Neural crest cell (in vitro differentiated cells): ENCODE data around the gene EMC10. TPM values are rescaled to one million over a fixed set of nuclear protein-coding genes. Genes with fewer than 3 reads are reported as not detected.

ENCODE experiments used
- DNase-seq: peaks from one replicate; pipeline ENCODE4 v3.0.0; 2021; ENCODE audit warnings: low read depth, mixed read lengths, low spot score
- H3K27ac Mint-ChIP-seq: one replicate; pipeline ENCODE4 v1.8.0; 2021; ENCODE audit warnings: mild to moderate bottlenecking, mixed read lengths; ENCODE audit not compliant: unreplicated experiment
- H3K27me3 Mint-ChIP-seq: 2 replicates; pipeline ENCODE4 v1.8.0; 2021; ENCODE audit warnings: low read depth, mild to moderate bottlenecking, mixed read lengths
- H3K36me3 Mint-ChIP-seq: 2 replicates; pipeline ENCODE4 v1.8.0; 2021; ENCODE audit warnings: low read depth, mild to moderate bottlenecking, mixed read lengths
- H3K4me1 Mint-ChIP-seq: 2 replicates; pipeline ENCODE4 v1.8.0; 2021; ENCODE audit warnings: mixed read lengths
- H3K4me3 Mint-ChIP-seq: one replicate; pipeline ENCODE4 v1.8.0; 2021; ENCODE audit warnings: mild to moderate bottlenecking, mixed read lengths
- H3K9me3 Mint-ChIP-seq: 2 replicates; pipeline ENCODE4 v1.8.0; 2021; ENCODE audit warnings: mixed read lengths
- total RNA-seq: library from RNA; stranded (reverse); gene quantifications from 2 replicates; pipeline ENCODE4 v1.2.1, GENCODE V29; 2021
- TF ChIP-seq, protein P1 (sequence below): fragments of 200-600 bp; sonication (generic); conservative IDR thresholded peaks from 2 replicates; pipeline ENCODE4 v1.5.0; 2021; ENCODE audit warnings: antibody characterized with exemption, mild to moderate bottlenecking

The EMC10 gene
- total RNA-seq, 1 donor from 2014 or later = 129 TPM

GRCh38 chr19:50510121-50510670 is 33.9 kb downstream of the EMC10 start:
- peaks cover 8% of the 10 kb centered on the region for H3K27me3 Mint-ChIP-seq
- H3K4me1 Mint-ChIP-seq = peaks cover 47% of the 10 kb centered on the region
- H3K27ac Mint-ChIP-seq = peak overlapping the region; percentile 95
- TF ChIP-seq, protein P1, sequence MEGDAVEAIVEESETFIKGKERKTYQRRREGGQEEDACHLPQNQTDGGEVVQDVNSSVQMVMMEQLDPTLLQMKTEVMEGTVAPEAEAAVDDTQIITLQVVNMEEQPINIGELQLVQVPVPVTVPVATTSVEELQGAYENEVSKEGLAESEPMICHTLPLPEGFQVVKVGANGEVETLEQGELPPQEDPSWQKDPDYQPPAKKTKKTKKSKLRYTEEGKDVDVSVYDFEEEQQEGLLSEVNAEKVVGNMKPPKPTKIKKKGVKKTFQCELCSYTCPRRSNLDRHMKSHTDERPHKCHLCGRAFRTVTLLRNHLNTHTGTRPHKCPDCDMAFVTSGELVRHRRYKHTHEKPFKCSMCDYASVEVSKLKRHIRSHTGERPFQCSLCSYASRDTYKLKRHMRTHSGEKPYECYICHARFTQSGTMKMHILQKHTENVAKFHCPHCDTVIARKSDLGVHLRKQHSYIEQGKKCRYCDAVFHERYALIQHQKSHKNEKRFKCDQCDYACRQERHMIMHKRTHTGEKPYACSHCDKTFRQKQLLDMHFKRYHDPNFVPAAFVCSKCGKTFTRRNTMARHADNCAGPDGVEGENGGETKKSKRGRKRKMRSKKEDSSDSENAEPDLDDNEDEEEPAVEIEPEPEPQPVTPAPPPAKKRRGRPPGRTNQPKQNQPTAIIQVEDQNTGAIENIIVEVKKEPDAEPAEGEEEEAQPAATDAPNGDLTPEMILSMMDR = no peak
- no peaks in the 10 kb centered on the region for H3K9me3 Mint-ChIP-seq
- H3K36me3 Mint-ChIP-seq = no peaks in the 10 kb centered on the region
- peak; percentile 50 for DNase-seq
- H3K4me3 Mint-ChIP-seq = peak overlapping the region; percentile 95

- TF ChIP-seq, protein P1 = no peak
- H3K4me1 Mint-ChIP-seq = peaks cover 47% of the 10 kb centered on the region
- peaks cover 8% of the 10 kb centered on the region for H3K27me3 Mint-ChIP-seq
- peak overlapping the region; percentile 95 for H3K27ac Mint-ChIP-seq
- no peak for DNase-seq
- peak overlapping the region; percentile 95 for H3K4me3 Mint-ChIP-seq
- no peaks in the 10 kb centered on the region for H3K9me3 Mint-ChIP-seq
- no peaks in the 10 kb centered on the region for H3K36me3 Mint-ChIP-seq
These were observed 34.4 kb downstream of the EMC10 start for GRCh38 chr19:50510700-50511068.

GRCh38 chr19:50511069-50511822 is 34.9 kb downstream of the EMC10 start, which contains the start of gene JOSD2:
JOSD2 (minus strand) TSS chr19:50511191; CDS start chr19:50510431, 760 bp downstream.
- Mint-ChIP-seq H3K9me3 (no peaks in the 10 kb centered on the region), H3K36me3 (no peaks in the 10 kb centered on the region), H3K27ac (peak within 1 kb of the TSS; percentile 100), H3K4me3 (peak within 1 kb of the TSS; percentile 95), H3K27me3 (peaks cover 8% of the 10 kb centered on the region), H3K4me1 (peaks cover 47% of the 10 kb centered on the region)
- TF ChIP-seq, protein P1 = no peak
- peak; percentile 90 for DNase-seq

DNA sequence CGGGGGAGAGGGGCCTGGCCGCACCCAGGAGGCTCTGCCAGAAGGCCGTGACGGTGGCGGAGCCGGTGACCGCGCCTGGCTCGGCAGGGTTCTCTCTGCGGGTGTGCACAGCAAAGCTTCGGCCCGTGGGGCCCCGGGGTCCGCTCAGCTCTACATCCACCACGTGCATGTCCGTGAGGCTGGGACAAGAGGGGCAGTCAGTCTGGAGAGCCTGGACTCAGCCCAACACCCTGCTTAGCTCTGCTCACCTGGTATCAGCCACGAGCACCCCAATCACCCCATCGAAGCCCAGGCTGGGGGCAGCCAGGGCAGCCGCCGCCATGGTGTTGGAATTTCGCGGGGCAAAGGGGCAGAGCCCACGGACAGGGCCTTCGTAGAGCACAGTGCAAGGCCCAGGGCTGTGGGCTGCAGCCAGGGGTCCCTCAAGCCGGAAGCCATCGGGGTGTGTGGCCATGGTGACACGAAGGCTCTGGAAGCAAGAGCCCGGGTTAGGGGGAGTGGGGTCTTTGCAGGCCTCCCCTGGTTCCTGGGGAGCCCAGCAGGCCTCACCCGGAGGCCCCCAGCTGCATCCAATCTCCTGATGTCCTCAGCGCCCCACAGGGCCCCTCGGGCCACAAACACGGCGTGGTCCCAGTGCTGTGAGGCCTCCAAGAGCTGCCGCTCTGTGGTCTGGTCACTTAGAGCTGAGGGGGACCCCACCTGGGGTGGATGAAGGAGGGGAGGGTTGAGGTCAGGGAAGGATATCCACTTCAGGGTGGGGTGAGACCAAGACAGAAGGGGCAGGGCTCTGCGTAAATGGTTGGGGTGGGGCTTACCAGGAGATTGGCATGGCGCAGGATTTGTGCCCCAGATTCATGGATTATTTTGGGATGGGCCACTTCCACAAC is 36.0 kb downstream of the EMC10 start:
- no peaks in the 10 kb centered on the region for H3K9me3 Mint-ChIP-seq
- DNase-seq = no peak
- no peak overlapping the region for H3K27ac Mint-ChIP-seq
- peaks cover 47% of the 10 kb centered on the region for H3K4me1 Mint-ChIP-seq
- no peak overlapping the region for H3K4me3 Mint-ChIP-seq
- TF ChIP-seq, protein P1 = no peak
- H3K36me3 Mint-ChIP-seq = no peaks in the 10 kb centered on the region
- peaks cover 8% of the 10 kb centered on the region for H3K27me3 Mint-ChIP-seq

DNA sequence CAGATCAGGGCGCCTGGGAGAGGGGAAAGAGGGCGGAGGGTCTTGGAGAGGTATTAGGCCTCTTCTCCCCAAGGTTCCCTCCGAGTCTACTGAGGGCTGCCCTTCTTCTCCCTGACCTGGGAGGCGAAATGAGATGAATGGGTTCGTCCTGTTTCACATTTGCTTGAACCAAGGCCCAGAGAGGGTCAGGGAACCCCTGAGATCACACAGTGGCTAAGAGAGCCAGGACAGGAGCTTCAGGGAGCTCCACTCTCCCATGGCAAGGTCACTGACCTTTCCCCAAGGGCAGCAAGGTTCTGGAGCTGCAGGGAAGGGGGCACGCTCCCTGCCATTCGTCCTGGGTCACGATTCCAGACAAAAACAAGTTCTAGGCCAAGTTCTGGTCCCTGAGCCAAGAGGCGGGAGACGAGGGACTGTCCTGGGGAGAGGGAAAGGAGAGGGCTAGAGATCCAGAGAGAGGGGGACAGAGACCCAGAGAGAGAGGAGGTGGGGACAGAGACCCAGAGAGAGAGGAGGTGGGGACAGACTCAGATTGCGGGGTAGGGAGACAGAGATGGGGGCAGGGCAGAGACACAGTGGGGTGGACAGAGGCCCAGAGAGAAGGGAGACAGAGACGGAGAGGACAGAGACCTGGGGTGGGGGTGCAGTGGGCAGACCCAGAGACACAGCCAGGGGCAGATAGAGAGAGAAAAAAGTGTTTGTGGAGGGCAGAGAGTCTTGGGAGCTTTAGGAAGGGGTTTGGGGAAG is 36.9 kb downstream of the EMC10 start:
- TF ChIP-seq, protein P1 = no peak
- peak overlapping the region; percentile 23 for H3K4me3 Mint-ChIP-seq
- no peaks in the 10 kb centered on the region for H3K9me3 Mint-ChIP-seq
- H3K36me3 Mint-ChIP-seq = no peaks in the 10 kb centered on the region
- peaks cover 8% of the 10 kb centered on the region for H3K27me3 Mint-ChIP-seq
- H3K27ac Mint-ChIP-seq = peak overlapping the region; percentile 84
- H3K4me1 Mint-ChIP-seq = peaks cover 45% of the 10 kb centered on the region
- no peak for DNase-seq
